Non-pigmented ciliary epithelial cell (primary cell): ENCODE results near the gene P2RY12.
A peak's percentile ranks its signal among the peaks of the same experiment; 100 is the strongest.

Experiments used
- DNase-seq: peaks from one replicate; pipeline ENCODE4 v3.0.0-alpha.2; 2010; ENCODE audit warnings: low read depth

The P2RY12 gene

DNA sequence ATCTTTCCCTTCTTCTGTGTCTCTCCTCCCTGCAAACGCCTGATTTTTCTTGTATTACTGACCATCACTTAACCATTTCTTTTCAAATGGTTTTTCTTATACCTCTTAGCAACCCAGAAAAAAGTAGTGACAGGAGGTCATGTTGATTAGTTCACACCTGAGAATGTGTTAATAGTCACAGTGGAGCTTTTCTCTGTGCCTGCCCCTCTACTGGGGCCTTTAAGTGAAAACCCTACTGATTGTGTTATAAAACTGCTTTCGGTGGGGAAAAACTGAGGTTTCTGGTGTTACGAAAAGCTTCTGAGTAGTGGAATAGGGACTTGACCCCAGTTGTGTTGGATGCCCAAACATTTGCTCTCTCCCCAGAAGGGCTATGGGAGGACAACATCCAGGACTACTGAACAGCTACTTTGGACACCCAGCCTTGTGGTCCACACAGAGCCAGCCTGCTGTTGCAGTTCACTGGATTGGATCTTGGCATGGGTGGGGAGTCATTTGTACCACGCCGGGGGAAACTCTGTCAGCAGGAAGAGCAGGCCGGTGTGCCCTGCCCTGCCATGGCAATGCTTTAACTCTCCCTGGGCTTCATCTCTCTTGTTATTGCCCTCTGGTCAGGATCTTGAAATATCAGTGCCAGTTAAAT lies 78.3 kb downstream of the P2RY12 start:
- no peak for DNase-seq

- no peak for DNase-seq
Measured at GRCh38 chr3:151305775-151306151, 78.8 kb downstream of the P2RY12 start.

DNA sequence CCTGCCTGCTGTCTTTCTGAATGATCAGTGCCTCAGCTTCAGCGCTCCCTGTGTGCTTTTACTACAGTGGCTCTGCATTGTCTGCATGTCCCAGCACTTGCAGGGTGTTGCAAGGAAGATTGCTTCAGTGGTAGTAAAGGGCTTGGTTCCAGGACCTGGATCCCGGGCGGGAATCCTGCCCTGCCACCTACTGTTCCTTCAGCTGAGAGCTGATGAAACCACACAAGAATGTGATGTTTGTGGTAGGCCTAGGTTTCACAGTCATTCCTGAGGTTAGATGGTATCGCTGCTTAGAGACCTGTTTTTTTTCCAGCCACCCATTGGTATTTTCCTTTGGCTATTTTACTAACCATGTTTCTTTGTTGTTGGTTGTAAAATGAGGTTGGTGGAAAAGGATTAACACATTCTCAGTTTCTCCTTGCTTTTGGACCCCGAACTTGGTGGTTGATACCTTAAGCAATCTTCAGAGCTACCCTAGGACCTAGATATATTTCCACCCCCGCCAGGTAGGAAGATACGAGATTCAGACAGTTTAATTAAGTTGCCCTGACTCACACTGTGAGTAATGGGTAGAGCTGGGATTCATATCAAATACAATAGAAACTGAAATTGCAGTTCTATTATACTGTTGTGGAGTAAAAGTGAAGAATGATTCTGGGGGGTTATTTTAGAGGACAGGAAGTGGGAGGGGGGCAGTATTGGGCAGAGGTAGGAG lies 79.3 kb downstream of the P2RY12 start:
- peak; percentile 94 for DNase-seq

GRCh38 chr3:151303751-151304150 lies 80.8 kb downstream of the P2RY12 start:
- DNase-seq, result no peak

GRCh38 chr3:151301787-151302186 lies 82.8 kb downstream of the P2RY12 start:
- peak; percentile 49 for DNase-seq

GRCh38 chr3:151300539-151300938 lies 84.0 kb downstream of the P2RY12 start:
- DNase-seq, result no peak

- no peak for DNase-seq
Measured at GRCh38 chr3:151299006-151299405, 85.5 kb downstream of the P2RY12 start.

GRCh38 chr3:151297429-151297828 lies 87.1 kb downstream of the P2RY12 start:
- DNase-seq, result no peak

- no peak for DNase-seq
Measured at GRCh38 chr3:151296226-151296625, 88.3 kb downstream of the P2RY12 start.

DNA sequence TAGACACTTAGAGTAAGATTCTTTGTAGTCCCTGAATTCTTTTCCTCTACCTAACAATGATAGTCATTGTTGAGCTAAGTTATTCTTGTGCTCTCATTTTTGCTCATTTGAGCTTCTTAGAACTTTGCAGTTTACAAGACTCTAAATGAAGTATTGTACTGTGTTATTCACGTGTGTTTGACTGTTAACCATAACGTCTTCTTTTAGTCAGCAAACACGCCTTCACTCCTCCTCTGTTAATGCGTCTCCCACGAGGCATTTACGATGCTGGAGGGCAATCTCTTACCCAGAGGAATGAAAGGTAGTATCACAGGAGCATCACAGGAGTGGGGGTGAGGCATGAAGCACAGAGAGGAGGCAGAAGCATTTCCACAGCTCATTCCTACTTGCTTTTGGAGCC lies 91.4 kb downstream of the P2RY12 start:
- DNase-seq, result no peak

- no peak for DNase-seq
Measured at GRCh38 chr3:151290673-151291072, 93.9 kb downstream of the P2RY12 start.

DNA sequence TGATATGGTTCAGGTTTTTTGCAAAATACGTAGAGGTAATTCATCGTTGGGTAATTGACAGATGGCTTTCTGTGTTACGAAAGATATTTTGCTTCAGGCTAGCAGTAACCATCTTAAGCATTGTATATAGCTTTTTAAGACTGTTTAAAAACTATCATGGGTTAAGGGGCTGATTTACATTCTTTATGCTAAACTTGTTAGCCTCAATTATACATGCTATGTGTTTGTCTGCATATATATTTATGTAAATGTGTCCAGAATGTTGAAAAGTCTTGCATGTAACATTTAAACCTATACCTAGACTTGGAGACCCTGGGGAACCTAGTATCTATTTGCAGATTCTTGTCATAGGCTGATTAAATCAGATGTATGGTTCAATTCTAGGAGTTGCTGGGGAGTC lies 95.1 kb downstream of the P2RY12 start:
- DNase-seq, result no peak
